Ishikawa (cell line): ENCODE measurements around the gene NUP93.

ENCODE experiments used
- CEBPB ChIP-seq: IDR thresholded peaks from 2 replicates; pipeline ENCODE4 v1.6.1; 2012
- CREB1 ChIP-seq: IDR thresholded peaks from 2 replicates; pipeline ENCODE4 v1.6.1; 2012; ENCODE audit warnings: low read depth
- EGR1 ChIP-seq: IDR thresholded peaks from 2 replicates; pipeline ENCODE4 v1.6.1; 2012
- EP300 ChIP-seq: IDR thresholded peaks from 2 replicates; pipeline ENCODE4 v1.6.1; 2012; ENCODE audit warnings: borderline replicate concordance
- FOXM1 ChIP-seq: IDR thresholded peaks from 2 replicates; pipeline ENCODE4 v1.6.1; 2012; ENCODE audit warnings: low read depth, borderline replicate concordance
- NFIC ChIP-seq: IDR thresholded peaks from 2 replicates; pipeline ENCODE4 v1.6.1; 2012
- RAD21 ChIP-seq: IDR thresholded peaks from 2 replicates; pipeline ENCODE4 v1.6.1; 2012; ENCODE audit warnings: low read depth
- REST ChIP-seq: IDR thresholded peaks from 2 replicates; pipeline ENCODE4 v1.6.1; 2012; ENCODE audit warnings: low read depth, mild to moderate bottlenecking
- TAF1 ChIP-seq: IDR thresholded peaks from 2 replicates; pipeline ENCODE4 v1.6.1; 2012; ENCODE audit warnings: low read depth, mild to moderate bottlenecking
- TCF12 ChIP-seq: IDR thresholded peaks from 2 replicates; pipeline ENCODE4 v1.6.1; 2012; ENCODE audit warnings: low read depth
- TEAD4 ChIP-seq: IDR thresholded peaks from 2 replicates; pipeline ENCODE4 v1.6.1; 2012
- USF1 ChIP-seq: IDR thresholded peaks from 2 replicates; pipeline ENCODE4 v1.6.1; 2012
- YY1 ChIP-seq: IDR thresholded peaks from 2 replicates; pipeline ENCODE4 v1.6.1; 2012; ENCODE audit warnings: low read depth
- ZBTB7A ChIP-seq: IDR thresholded peaks from 2 replicates; pipeline ENCODE4 v1.6.1; 2012; ENCODE audit warnings: low read depth
- TF ChIP-seq, protein P1 (sequence below): IDR thresholded peaks from 2 replicates; pipeline ENCODE4 v1.6.1; 2012

Gene NUP93

GRCh38 chr16:56771558-56772279 lies 41.8 kb downstream of the NUP93 start:
- TF ChIP-seq EP300 (no peak), CREB1 (no peak), NFIC (no peak), REST (no peak), FOXM1 (no peak), TEAD4 (no peak), EGR1 (no peak), YY1 (no peak), RAD21 (no peak), CEBPB (no peak), TCF12 (no peak)

GRCh38 chr16:56773532-56773931 lies 43.6 kb downstream of the NUP93 start:
- TF ChIP-seq TEAD4 (no peak), TAF1 (no peak), NFIC (no peak), RAD21 (no peak), YY1 (no peak), ZBTB7A (no peak), USF1 (no peak), CEBPB (no peak), FOXM1 (no peak), CREB1 (no peak), EGR1 (no peak)
- TF ChIP-seq, protein P1, sequence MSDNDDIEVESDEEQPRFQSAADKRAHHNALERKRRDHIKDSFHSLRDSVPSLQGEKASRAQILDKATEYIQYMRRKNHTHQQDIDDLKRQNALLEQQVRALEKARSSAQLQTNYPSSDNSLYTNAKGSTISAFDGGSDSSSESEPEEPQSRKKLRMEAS, result no peak

DNA sequence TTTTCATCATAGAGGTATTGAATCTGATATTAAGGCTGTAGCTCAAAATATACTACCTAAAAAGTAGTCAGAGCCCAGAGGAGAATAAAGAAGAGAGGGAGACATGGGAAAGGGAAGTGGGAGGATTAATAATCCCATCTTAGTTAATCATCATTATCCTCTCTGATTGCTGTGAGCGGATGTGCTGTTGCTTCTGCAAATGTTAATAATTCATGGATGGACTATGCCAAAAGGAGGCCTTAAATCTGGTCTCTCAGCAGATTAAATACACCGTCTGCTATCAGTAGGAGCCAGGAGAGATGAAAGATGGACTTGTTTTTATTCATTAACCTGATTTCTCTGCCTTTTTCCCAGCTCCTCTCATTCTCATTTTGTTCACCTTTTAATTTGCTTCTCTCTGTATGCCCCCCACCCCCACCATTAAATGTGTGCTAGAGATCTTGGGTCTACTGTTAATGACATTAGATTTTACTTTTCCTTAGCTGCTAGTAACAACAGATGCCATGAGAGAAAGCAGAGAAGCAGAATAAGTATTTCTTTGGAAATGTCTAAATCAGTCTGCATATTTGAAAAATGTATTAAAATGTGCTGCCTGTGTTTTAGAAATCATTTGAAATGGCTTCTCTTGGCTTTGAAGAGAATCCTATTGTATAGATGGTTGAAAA lies 44.2 kb downstream of the NUP93 start:
- no peak for TF ChIP-seq TCF12
- no peak for TF ChIP-seq YY1

GRCh38 chr16:56775162-56775561 lies 45.2 kb downstream of the NUP93 start:
- TF ChIP-seq TEAD4 (no peak), ZBTB7A (no peak), RAD21 (no peak), CREB1 (no peak), REST (no peak), TCF12 (no peak), FOXM1 (no peak), NFIC (no peak), TAF1 (no peak), CEBPB (no peak), EP300 (no peak), USF1 (no peak), YY1 (no peak), EGR1 (no peak)
- TF ChIP-seq, protein P1, result no peak

DNA sequence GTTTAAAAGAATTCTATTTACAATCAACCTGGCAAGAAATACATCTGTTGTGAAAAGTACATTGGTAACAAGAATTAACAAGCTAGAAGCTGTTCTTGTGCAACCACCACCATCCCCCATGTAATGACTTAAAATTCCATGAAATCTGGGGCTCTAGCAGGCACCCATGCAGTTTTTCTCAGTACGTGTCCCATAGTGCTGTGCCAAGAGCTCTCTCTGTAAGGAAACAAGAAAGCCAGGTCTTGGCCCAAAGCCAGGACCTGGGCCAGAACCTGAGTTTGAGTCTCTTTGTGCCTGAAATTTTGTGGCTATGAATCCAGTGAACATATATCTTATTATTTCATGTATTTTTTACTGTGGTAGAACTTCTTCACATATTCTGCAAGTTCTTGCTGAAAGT lies 46.6 kb downstream of the NUP93 start:
- TF ChIP-seq NFIC (peak; percentile 59; the same call in 1 of the 2 replicates), EP300 (no peak)

DNA sequence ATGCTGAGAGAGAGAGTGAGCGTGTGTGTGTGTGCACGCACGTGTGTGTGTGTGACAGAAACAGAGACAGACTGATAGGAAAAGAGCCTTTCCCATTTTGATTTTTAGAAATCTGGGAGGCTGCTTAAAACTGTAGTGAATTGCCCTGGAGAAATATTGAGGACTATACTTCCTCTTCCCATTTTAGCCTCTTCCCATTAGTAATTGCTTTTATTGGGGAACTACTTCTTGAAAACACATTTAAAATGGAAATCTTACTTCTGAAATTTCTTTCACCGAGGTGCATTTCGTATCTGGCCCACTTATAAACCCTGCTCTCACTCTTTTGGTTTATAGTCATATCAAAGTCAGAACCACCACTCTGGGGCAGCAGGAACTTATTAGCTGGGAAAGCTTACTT lies 47.1 kb downstream of the NUP93 start:
- TF ChIP-seq ZBTB7A (no peak), CEBPB (no peak), TAF1 (no peak), USF1 (no peak), RAD21 (no peak), TCF12 (no peak), NFIC (no peak), REST (no peak), EP300 (no peak), CREB1 (no peak), FOXM1 (no peak), EGR1 (no peak), YY1 (no peak), TEAD4 (no peak)
- TF ChIP-seq, protein P1, result no peak
